Mesendoderm (in vitro differentiated cells): ENCODE results near the gene DLG2.

Experiments used
- DNase-seq: peaks from one replicate; pipeline ENCODE4 v3.0.0; 2013
- H2AK5ac ChIP-seq: 2 replicates; pipeline ENCODE4 v1.6.1; 2013; ENCODE audit warnings: low read length, inconsistent platforms
- H2BK120ac ChIP-seq: 2 replicates; pipeline ENCODE4 v1.6.1; 2013; ENCODE audit warnings: low read depth, mild to moderate bottlenecking, low read length, moderate library complexity, mixed read lengths
- H2BK15ac ChIP-seq: replicated peaks from 2 replicates; pipeline ENCODE4 v1.6.1; 2013; ENCODE audit warnings: low read depth, mild to moderate bottlenecking, moderate library complexity
- H2BK5ac ChIP-seq: 2 replicates; pipeline ENCODE4 v1.6.1; 2013; ENCODE audit warnings: low read length, inconsistent platforms
- H3K18ac ChIP-seq: 2 replicates; pipeline ENCODE4 v1.6.1; 2013; ENCODE audit warnings: mild to moderate bottlenecking, low read length, mixed read lengths
- H3K23ac ChIP-seq: one replicate; pipeline ENCODE4 v1.6.1; 2013; ENCODE audit warnings: low read length
- H3K27ac ChIP-seq: 2 replicates; pipeline ENCODE4 v1.5.1; 2013; ENCODE audit warnings: low read depth, mild to moderate bottlenecking, inconsistent platforms, low read length, moderate library complexity
- H3K27me3 ChIP-seq: 2 replicates; pipeline ENCODE4 v1.6.1; 2013; ENCODE audit warnings: low read length, control low read depth, mild to moderate bottlenecking, inconsistent platforms; ENCODE audit not compliant: insufficient read depth, poor library complexity
- H3K36me3 ChIP-seq: 2 replicates; pipeline ENCODE4 v1.6.1; 2013; ENCODE audit warnings: low read length, inconsistent platforms; ENCODE audit not compliant: control insufficient read depth, insufficient read depth
- H3K4ac ChIP-seq: one replicate; pipeline ENCODE4 v1.6.1; 2013; ENCODE audit warnings: low read depth, mild to moderate bottlenecking, low read length, moderate library complexity
- H3K4me1 ChIP-seq: 2 replicates; pipeline ENCODE4 v1.6.1; 2013; ENCODE audit warnings: low read depth, low read length, inconsistent platforms; ENCODE audit not compliant: control insufficient read depth
- H3K4me2 ChIP-seq: 2 replicates; pipeline ENCODE4 v1.6.1; 2013; ENCODE audit warnings: low read length
- H3K4me3 ChIP-seq: 2 replicates; pipeline ENCODE4 v1.5.1; 2013; ENCODE audit warnings: mild to moderate bottlenecking, low read length
- H3K56ac ChIP-seq: one replicate; pipeline ENCODE4 v1.6.1; 2013; ENCODE audit warnings: low read length
- H3K79me1 ChIP-seq: 2 replicates; pipeline ENCODE4 v1.6.1; 2013; ENCODE audit warnings: low read length, inconsistent platforms
- H3K79me2 ChIP-seq: 2 replicates; pipeline ENCODE4 v1.6.1; 2013; ENCODE audit warnings: mild to moderate bottlenecking, low read length; ENCODE audit not compliant: control insufficient read depth, insufficient read depth
- H3K9ac ChIP-seq: 2 replicates; pipeline ENCODE4 v1.6.1; 2013; ENCODE audit warnings: low read length, inconsistent platforms
- H4K5ac ChIP-seq: one replicate; pipeline ENCODE4 v1.6.1; 2013; ENCODE audit warnings: low read length
- H4K8ac ChIP-seq: one replicate; pipeline ENCODE4 v1.6.1; 2013; ENCODE audit warnings: low read depth, mild to moderate bottlenecking, control low read depth, low read length, moderate library complexity
- WGBS: extraction: QIAGEN DNeasy Blood & Tissue Kit; methylation state at CpG from one replicate; pipeline ENCODE4 v1.1.7; 2013; ENCODE audit warnings: low lambda C conversion rate, missing lambda C conversion rate; ENCODE audit not compliant: insufficient coverage; ENCODE audit errors: extremely low coverage; 5-methylcytosine and 5-hydroxymethylcytosine counted together

Gene DLG2

GRCh38 chr11:84882056-84882455, 745.1 kb downstream of the DLG2 start:
- Histone ChIP-seq H3K56ac (no peak overlapping the region), H3K27ac (no peak overlapping the region), H3K4me1 (no peaks in the 10 kb centered on the region), H2BK5ac (no peak overlapping the region), H3K9ac (no peak overlapping the region), H3K4me2 (no peak overlapping the region), H3K27me3 (no peaks in the 10 kb centered on the region), H4K8ac (no peak overlapping the region), H3K18ac (no peak overlapping the region), H2BK120ac (no peak overlapping the region), H3K23ac (no peak overlapping the region), H4K5ac (no peak overlapping the region), H2AK5ac (no peak overlapping the region), H2BK15ac (no peak overlapping the region), H3K4ac (no peak overlapping the region), H3K79me1 (no peaks in the 10 kb centered on the region), H3K79me2 (no peaks in the 10 kb centered on the region), H3K4me3 (no peak overlapping the region), H3K36me3 (no peaks in the 10 kb centered on the region)
- no CpG with 5 or more reads among the region's 2 CpGs for WGBS
- no peak for DNase-seq

DNA sequence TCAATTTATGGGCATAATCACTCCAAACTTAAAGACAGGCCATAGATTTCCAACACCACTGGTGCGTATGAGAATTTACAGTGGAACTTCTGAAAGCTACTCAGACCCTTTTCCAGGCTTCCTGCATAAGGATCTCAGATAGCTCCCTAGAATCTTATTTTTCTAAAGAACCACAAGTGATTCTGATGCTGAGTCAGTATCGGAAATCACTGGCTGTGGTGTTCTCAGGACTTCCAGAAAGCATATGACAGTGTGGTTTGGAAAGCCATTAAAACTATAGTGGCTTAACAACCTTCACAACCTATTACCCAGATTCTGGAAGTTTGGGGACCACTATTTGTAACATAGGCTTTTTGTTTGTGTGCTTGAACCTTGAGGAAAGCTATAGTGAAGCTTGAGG, 756.0 kb downstream of the DLG2 start:
- H4K5ac ChIP-seq, result no peak overlapping the region
- H4K8ac ChIP-seq, result no peak overlapping the region
- no peaks in the 10 kb centered on the region for H3K36me3 ChIP-seq
- no peak overlapping the region for H3K4me3 ChIP-seq
- no peaks in the 10 kb centered on the region for H3K79me1 ChIP-seq
- H3K23ac ChIP-seq, result no peak overlapping the region
- no peak overlapping the region for H3K9ac ChIP-seq
- H3K56ac ChIP-seq, result no peak overlapping the region
- no peak overlapping the region for H2AK5ac ChIP-seq
- no peak overlapping the region for H3K4ac ChIP-seq
- H3K27me3 ChIP-seq, result no peaks in the 10 kb centered on the region
- WGBS, result no CpG with 5 or more reads among the region's 2 CpGs
- no peak overlapping the region for H2BK15ac ChIP-seq
- no peak overlapping the region for H3K18ac ChIP-seq
- H3K79me2 ChIP-seq, result no peaks in the 10 kb centered on the region
- DNase-seq, result no peak
- H2BK5ac ChIP-seq, result no peak overlapping the region
- no peaks in the 10 kb centered on the region for H3K4me1 ChIP-seq
- no peak overlapping the region for H3K27ac ChIP-seq
- no peak overlapping the region for H2BK120ac ChIP-seq
- H3K4me2 ChIP-seq, result no peak overlapping the region

- Histone ChIP-seq H2BK120ac (no peak overlapping the region), H3K18ac (no peak overlapping the region)
- WGBS, result no CpG with 5 or more reads among the region's 1 CpG
These were observed 756.7 kb downstream of the DLG2 start for GRCh38 chr11:84870486-84870885.

GRCh38 chr11:84866922-84867321, 760.2 kb downstream of the DLG2 start:
- no peak overlapping the region for H3K4me2 ChIP-seq
- H3K4me1 ChIP-seq, result no peaks in the 10 kb centered on the region

More at GRCh38 chr11:84870486-84870885, 756.7 kb downstream of the DLG2 start:
- H2BK15ac ChIP-seq, result no peak overlapping the region
- H3K9ac ChIP-seq, result no peak overlapping the region
- H4K5ac ChIP-seq, result no peak overlapping the region
- no peak overlapping the region for H3K4me3 ChIP-seq
- no peaks in the 10 kb centered on the region for H3K36me3 ChIP-seq
- no peaks in the 10 kb centered on the region for H3K79me1 ChIP-seq
- no peak overlapping the region for H3K4me2 ChIP-seq
- H3K79me2 ChIP-seq, result no peaks in the 10 kb centered on the region
- no peak overlapping the region for H2AK5ac ChIP-seq
- no peak overlapping the region for H3K23ac ChIP-seq
- no peak overlapping the region for H4K8ac ChIP-seq
- no peak overlapping the region for H3K56ac ChIP-seq
- no peaks in the 10 kb centered on the region for H3K27me3 ChIP-seq
- no peak for DNase-seq
- no peak overlapping the region for H3K27ac ChIP-seq
- H2BK5ac ChIP-seq, result no peak overlapping the region
- H3K4me1 ChIP-seq, result no peaks in the 10 kb centered on the region
- H3K4ac ChIP-seq, result no peak overlapping the region

GRCh38 chr11:84865791-84866535, 761.2 kb downstream of the DLG2 start:
- peak; percentile 72 for DNase-seq
- no peak overlapping the region for H2AK5ac ChIP-seq
- no peaks in the 10 kb centered on the region for H3K79me2 ChIP-seq
- no peak overlapping the region for H3K18ac ChIP-seq
- H2BK5ac ChIP-seq, result no peak overlapping the region
- no peak overlapping the region for H3K56ac ChIP-seq
- H3K4me1 ChIP-seq, result peaks cover 1% of the 10 kb centered on the region
- H4K8ac ChIP-seq, result no peak overlapping the region
- no peak overlapping the region for H3K4me3 ChIP-seq
- no peak overlapping the region for H3K9ac ChIP-seq
- no peak overlapping the region for H3K4ac ChIP-seq
- no peak overlapping the region for H2BK120ac ChIP-seq
- H3K36me3 ChIP-seq, result no peaks in the 10 kb centered on the region
- H2BK15ac ChIP-seq, result no peak overlapping the region
- H3K27me3 ChIP-seq, result no peaks in the 10 kb centered on the region
- H3K23ac ChIP-seq, result no peak overlapping the region
- WGBS, result no CpG with 5 or more reads among the region's 1 CpG
- H4K5ac ChIP-seq, result no peak overlapping the region
- no peaks in the 10 kb centered on the region for H3K79me1 ChIP-seq
- H3K4me2 ChIP-seq, result no peak overlapping the region
- H3K27ac ChIP-seq, result no peak overlapping the region

More at GRCh38 chr11:84866922-84867321, 760.2 kb downstream of the DLG2 start:
- no peak overlapping the region for H2BK120ac ChIP-seq
- no peak overlapping the region for H3K56ac ChIP-seq
- no peak overlapping the region for H3K23ac ChIP-seq
- no peak overlapping the region for H3K4me3 ChIP-seq
- no peaks in the 10 kb centered on the region for H3K27me3 ChIP-seq
- no peak overlapping the region for H3K4ac ChIP-seq
- no peak overlapping the region for H2BK15ac ChIP-seq
- no peak overlapping the region for H4K5ac ChIP-seq
- H3K9ac ChIP-seq, result no peak overlapping the region
- no peak overlapping the region for H3K27ac ChIP-seq
- peak overlapping the region; percentile 23 for H3K18ac ChIP-seq
- H4K8ac ChIP-seq, result no peak overlapping the region
- no peak overlapping the region for H2AK5ac ChIP-seq
- H3K36me3 ChIP-seq, result no peaks in the 10 kb centered on the region
- H3K79me1 ChIP-seq, result no peaks in the 10 kb centered on the region
- DNase-seq, result no peak
- no CpG with 5 or more reads among the region's 2 CpGs for WGBS
- H2BK5ac ChIP-seq, result no peak overlapping the region
- H3K79me2 ChIP-seq, result no peaks in the 10 kb centered on the region

GRCh38 chr11:84865257-84865656, 761.9 kb downstream of the DLG2 start:
- no peak overlapping the region for H4K5ac ChIP-seq
- H4K8ac ChIP-seq, result no peak overlapping the region
- no peak for DNase-seq
- no peak overlapping the region for H3K9ac ChIP-seq
- H3K4ac ChIP-seq, result no peak overlapping the region
- no peak overlapping the region for H2BK5ac ChIP-seq
- no peak overlapping the region for H2AK5ac ChIP-seq
- no peak overlapping the region for H3K27ac ChIP-seq
- H2BK120ac ChIP-seq, result no peak overlapping the region
- no peak overlapping the region for H3K56ac ChIP-seq
- no peaks in the 10 kb centered on the region for H3K79me1 ChIP-seq
- H3K27me3 ChIP-seq, result no peaks in the 10 kb centered on the region
- peak overlapping the region; percentile 45 for H2BK15ac ChIP-seq
- no peaks in the 10 kb centered on the region for H3K36me3 ChIP-seq
- no peaks in the 10 kb centered on the region for H3K79me2 ChIP-seq
- peaks cover 2% of the 10 kb centered on the region for H3K4me1 ChIP-seq
- H3K4me2 ChIP-seq, result no peak overlapping the region
- no peak overlapping the region for H3K23ac ChIP-seq
- H3K4me3 ChIP-seq, result no peak overlapping the region
- H3K18ac ChIP-seq, result no peak overlapping the region
